ENCODE data around the gene PHLDA1.

DNA sequence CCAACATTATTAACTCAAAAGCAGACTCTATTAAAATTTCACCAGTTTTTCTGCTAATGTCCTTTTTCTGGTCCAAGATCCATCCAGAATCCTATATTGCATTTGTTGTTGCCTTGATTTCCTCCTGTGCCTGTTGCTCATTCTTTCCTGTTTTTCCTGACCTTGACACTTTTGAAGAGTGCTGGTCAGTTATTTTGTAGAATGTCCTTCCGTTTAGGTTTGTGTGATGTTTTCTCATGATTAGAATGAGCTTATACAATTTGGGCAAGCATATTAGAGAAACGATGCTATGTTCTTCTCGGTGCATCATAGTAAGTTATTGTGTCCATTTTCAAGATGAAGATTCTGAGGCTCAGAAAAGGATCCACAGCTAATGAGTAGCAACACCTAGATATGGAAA is 33.9 kb downstream of the PHLDA1 start:
- TF ChIP-seq, protein P1, sequence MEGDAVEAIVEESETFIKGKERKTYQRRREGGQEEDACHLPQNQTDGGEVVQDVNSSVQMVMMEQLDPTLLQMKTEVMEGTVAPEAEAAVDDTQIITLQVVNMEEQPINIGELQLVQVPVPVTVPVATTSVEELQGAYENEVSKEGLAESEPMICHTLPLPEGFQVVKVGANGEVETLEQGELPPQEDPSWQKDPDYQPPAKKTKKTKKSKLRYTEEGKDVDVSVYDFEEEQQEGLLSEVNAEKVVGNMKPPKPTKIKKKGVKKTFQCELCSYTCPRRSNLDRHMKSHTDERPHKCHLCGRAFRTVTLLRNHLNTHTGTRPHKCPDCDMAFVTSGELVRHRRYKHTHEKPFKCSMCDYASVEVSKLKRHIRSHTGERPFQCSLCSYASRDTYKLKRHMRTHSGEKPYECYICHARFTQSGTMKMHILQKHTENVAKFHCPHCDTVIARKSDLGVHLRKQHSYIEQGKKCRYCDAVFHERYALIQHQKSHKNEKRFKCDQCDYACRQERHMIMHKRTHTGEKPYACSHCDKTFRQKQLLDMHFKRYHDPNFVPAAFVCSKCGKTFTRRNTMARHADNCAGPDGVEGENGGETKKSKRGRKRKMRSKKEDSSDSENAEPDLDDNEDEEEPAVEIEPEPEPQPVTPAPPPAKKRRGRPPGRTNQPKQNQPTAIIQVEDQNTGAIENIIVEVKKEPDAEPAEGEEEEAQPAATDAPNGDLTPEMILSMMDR (conservative IDR thresholded peaks at IDR 0.05), result no peak
- TF ChIP-seq ZFX (IDR thresholded peaks at IDR 0.05), result no peak
